Activated CD4-positive, alpha-beta T cell treated with anti-CD3 and anti-CD28 coated beads for 36 hours (primary cell): ENCODE data around the gene PALB2. TPM values are rescaled to one million over a fixed set of nuclear protein-coding genes. Genes with fewer than 3 reads are reported as not detected.

ENCODE experiments used
- ATAC-seq: fragments of 200-7000 bp; cut with Tn5 transposase; one replicate; pipeline ENCODE4 v1.10.0; 2021; ENCODE audit warnings: mild to moderate bottlenecking, moderate library complexity
- CTCF ChIA-PET: fragments of 350-600 bp; sonication (Branson Sonifier 250); formaldehyde crosslinking; loops from one replicate; lab custom pipeline; 2021; ENCODE audit warnings: antibody characterized with exemption; lab: Charles Lee
- POLR2A ChIA-PET: fragments of 350-600 bp; sonication (Branson Sonifier 250); formaldehyde crosslinking; loops from one replicate; lab custom pipeline; 2021; ENCODE audit warnings: antibody characterized with exemption, inconsistent platforms; lab: Charles Lee
- DNase-seq: peaks from one replicate; pipeline ENCODE4 v3.0.0-alpha.2; 2020
- H3K27ac Mint-ChIP-seq: one replicate; pipeline ENCODE4 v1.8.0; 2021; ENCODE audit warnings: mixed read lengths
- H3K27me3 Mint-ChIP-seq: one replicate; pipeline ENCODE4 v1.8.0; 2021; ENCODE audit warnings: mixed read lengths
- H3K36me3 Mint-ChIP-seq: one replicate; pipeline ENCODE4 v1.8.0; 2021; ENCODE audit warnings: low read depth, mixed read lengths
- H3K4me1 Mint-ChIP-seq: one replicate; pipeline ENCODE4 v1.8.0; 2021; ENCODE audit warnings: mixed read lengths
- H3K4me3 Mint-ChIP-seq: one replicate; pipeline ENCODE4 v1.8.0; 2021; ENCODE audit warnings: mild to moderate bottlenecking, moderate library complexity, mixed read lengths
- H3K9me3 Mint-ChIP-seq: one replicate; pipeline ENCODE4 v1.8.0; 2021; ENCODE audit warnings: low read depth, mixed read lengths
- intact Hi-C, 2 experiments: fragments of 100-400 bp; cut with DNase I in 1 of 2; cut with micrococcal nuclease in 1 of 2; formaldehyde crosslinking; loops; one replicate each; pipeline versions ENCODE4 v1.14.2 to v1.15.1; 2022 to 2024; cut with DNase I, micrococcal nuclease
- total RNA-seq, 2 experiments: library from RNA; stranded (reverse); gene quantifications; one replicate each; pipeline ENCODE4 v1.2.3, GENCODE V29; 2021

Gene PALB2
- total RNA-seq, result 10 to 100 TPM; 23.1 to 23.5 TPM

- Mint-ChIP-seq H3K27ac (peak within 1 kb of the TSS; percentile 96), H3K4me1 (peaks cover 34% of the 10 kb centered on the region), H3K36me3 (peaks cover 34% of the 10 kb centered on the region), H3K9me3 (no peaks in the 10 kb centered on the region), H3K27me3 (no peaks in the 10 kb centered on the region), H3K4me3 (peak within 1 kb of the TSS; percentile 100)
- intact Hi-C loops, result loop anchor here (1.0 to 2.0 kb wide), 9 partner anchors 30 to 898 kb away; partner anchors contain the start of genes EARS2 (in 2 of the 2), PLK1 (in 2 of the 2), UBFD1 (in 2 of the 2) and COG7 (in 1 of the 2)
- ChIA-PET CTCF (interaction anchor here (0.7 to 2.2 kb wide), 3 partner anchors 27 to 83 kb away, joined by 3 to 7 read pairs (median 3); no protein-coding TSS in a partner anchor), POLR2A (interaction anchor here (1.0 kb wide), 1 partner anchor 38 kb away, joined by 7 read pairs; the partner anchor contains the start of gene PLK1)
- peak; percentile 98 for ATAC-seq
- DNase-seq, result peak; percentile 93
Measured at GRCh38 chr16:23640931-23641765, at the start of gene PALB2, which contains the start of gene DCTN5. TSS of gene PALB2 (minus strand) at chr16:23641310. CDS start at chr16:23641157, 153 bp downstream. TSS of gene DCTN5 (plus strand) at chr16:23641466. CDS start at chr16:23641543, 77 bp downstream.

DNA sequence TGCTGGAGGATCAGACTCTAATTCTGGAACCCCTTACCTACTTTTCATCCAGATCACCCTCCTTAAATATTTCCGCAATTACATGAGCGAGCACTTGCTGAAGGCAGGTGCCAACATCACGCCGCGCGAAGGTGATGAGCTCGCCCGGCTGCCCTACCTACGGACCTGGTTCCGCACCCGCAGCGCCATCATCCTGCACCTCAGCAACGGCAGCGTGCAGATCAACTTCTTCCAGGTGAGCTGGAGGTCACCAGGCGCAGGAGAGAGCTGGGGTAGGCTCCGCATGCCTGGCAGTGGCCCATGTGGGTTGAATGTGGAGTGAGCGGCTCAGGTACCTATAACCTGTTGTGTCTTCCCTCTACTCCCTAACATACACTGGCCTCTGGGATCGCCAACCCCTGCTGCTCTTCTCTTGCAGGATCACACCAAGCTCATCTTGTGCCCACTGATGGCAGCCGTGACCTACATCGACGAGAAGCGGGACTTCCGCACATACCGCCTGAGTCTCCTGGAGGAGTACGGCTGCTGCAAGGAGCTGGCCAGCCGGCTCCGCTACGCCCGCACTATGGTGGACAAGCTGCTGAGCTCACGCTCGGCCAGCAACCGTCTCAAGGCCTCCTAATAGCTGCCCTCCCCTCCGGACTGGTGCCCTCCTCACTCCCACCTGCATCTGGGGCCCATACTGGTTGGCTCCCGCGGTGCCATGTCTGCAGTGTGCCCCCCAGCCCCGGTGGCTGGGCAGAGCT lies 48.5 kb upstream of the PALB2 start:
- Mint-ChIP-seq H3K4me1 (peaks cover 3% of the 10 kb centered on the region), H3K9me3 (no peaks in the 10 kb centered on the region), H3K27me3 (no peaks in the 10 kb centered on the region), H3K36me3 (peaks cover 40% of the 10 kb centered on the region), H3K27ac (no peak overlapping the region), H3K4me3 (no peak overlapping the region)
- DNase-seq, result no peak
- ChIA-PET POLR2A (interaction anchor here (1.4 kb wide), 1 partner anchor 10 kb away, joined by 4 read pairs; no protein-coding TSS in a partner anchor), CTCF (no interaction called here)
- intact Hi-C loops, result no loop called here
- ATAC-seq, result no peak

DNA sequence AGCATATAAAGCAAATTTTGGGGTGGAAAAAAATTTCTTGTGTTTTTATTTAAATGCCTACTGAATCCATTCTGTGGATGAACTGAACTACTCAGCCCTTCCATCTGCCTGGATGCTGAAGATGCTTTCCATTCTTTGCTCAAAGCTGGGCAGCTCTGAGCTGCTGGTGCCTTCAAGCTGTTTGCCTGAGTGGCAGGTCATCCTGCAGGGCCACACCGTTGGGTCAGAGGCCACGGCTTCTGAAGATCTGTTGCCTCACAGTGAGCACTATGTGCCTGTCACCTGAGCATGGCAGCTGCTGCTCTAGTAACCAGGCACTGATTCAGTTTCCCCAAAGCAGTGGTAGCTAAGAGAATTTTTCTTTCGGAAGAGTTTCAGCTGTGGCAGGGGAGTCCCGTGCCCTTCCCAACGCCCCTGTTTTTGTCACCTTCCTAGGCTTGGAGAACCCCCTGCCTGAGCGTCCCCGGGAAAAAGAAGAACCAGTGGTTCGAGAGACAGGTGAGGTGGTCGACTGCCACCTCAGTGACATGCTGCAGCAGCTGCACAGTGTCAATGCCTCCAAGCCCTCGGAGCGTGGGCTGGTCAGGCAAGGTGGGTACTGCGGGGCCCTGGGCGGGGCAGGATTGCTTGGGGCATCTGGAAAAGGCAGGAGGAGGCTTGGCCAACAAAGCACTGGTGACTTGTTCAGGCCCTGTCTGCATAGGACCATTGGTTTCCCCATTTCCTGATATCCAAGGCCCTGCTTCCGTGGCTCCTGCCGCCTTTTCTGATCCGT lies 46.1 kb upstream of the PALB2 start:
- Mint-ChIP-seq H3K4me1 (no peaks in the 10 kb centered on the region), H3K4me3 (no peak overlapping the region), H3K36me3 (peaks cover 56% of the 10 kb centered on the region), H3K27ac (no peak overlapping the region), H3K27me3 (no peaks in the 10 kb centered on the region), H3K9me3 (no peaks in the 10 kb centered on the region)
- DNase-seq, result no peak
- CTCF ChIA-PET, result no interaction called here
- POLR2A ChIA-PET, result no interaction called here
- ATAC-seq, result no peak
- intact Hi-C loops, result no loop called here

DNA sequence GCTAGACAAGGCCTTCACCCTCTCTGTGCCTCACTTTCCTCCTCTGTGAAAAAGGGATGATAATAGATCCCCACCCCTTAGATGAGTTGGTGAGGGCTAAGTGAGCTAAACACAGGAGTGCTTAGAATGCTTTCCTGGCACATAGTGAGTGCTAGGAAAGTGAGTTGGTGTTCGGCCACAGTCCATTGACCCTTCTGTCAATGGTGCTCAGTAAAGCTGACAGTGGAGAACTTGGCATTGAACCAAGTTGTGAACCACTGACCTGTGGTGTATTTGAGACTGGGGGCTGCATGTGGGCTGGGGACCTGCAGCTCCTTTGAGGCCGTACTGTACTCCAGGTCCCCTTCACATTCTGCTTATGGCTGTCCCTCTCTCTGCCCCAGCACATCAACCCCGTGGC lies 42.4 kb upstream of the PALB2 start:
- no peak for ATAC-seq
- no peaks in the 10 kb centered on the region for H3K27me3 Mint-ChIP-seq
- no peak overlapping the region for H3K27ac Mint-ChIP-seq
- H3K9me3 Mint-ChIP-seq, result no peaks in the 10 kb centered on the region
- peaks cover 11% of the 10 kb centered on the region for H3K4me1 Mint-ChIP-seq
- intact Hi-C loops, result no loop called here
- peaks cover 64% of the 10 kb centered on the region for H3K36me3 Mint-ChIP-seq
- CTCF ChIA-PET, result no interaction called here
- no peak overlapping the region for H3K4me3 Mint-ChIP-seq
- no peak for DNase-seq
- POLR2A ChIA-PET, result interaction anchor here (0.8 kb wide), 1 partner anchor 8 kb away, joined by 3 read pairs; no protein-coding TSS in a partner anchor

GRCh38 chr16:23682181-23682580 lies 41.1 kb upstream of the PALB2 start:
- Mint-ChIP-seq H3K4me1 (peaks cover 16% of the 10 kb centered on the region), H3K27me3 (no peaks in the 10 kb centered on the region), H3K9me3 (no peaks in the 10 kb centered on the region), H3K36me3 (peaks cover 52% of the 10 kb centered on the region), H3K4me3 (no peak overlapping the region), H3K27ac (no peak overlapping the region)
- ChIA-PET CTCF (no interaction called here), POLR2A (interaction anchor here (0.8 kb wide), 1 partner anchor 830 kb away, joined by 7 read pairs; no protein-coding TSS in a partner anchor)
- ATAC-seq, result no peak
- intact Hi-C loops, result no loop called here
- no peak for DNase-seq

- peaks cover 44% of the 10 kb centered on the region for H3K36me3 Mint-ChIP-seq
- CTCF ChIA-PET, result interaction anchor here (0.7 to 1.2 kb wide), 3 partner anchors 12 to 357 kb away, joined by 3 to 5 read pairs (median 3); no protein-coding TSS in a partner anchor
- peaks cover 16% of the 10 kb centered on the region for H3K4me1 Mint-ChIP-seq
- H3K27me3 Mint-ChIP-seq, result no peaks in the 10 kb centered on the region
- DNase-seq (no peak), ATAC-seq (no peak)
- peak overlapping the region; percentile 95 for H3K4me3 Mint-ChIP-seq
- POLR2A ChIA-PET, result interaction anchor here (0.5 to 1.3 kb wide), 2 partner anchors 10 to 119 kb away, joined by 3 to 4 read pairs; no protein-coding TSS in a partner anchor
- intact Hi-C loops, result loop anchor here (2.0 to 10.0 kb wide), 3 partner anchors 39 to 985 kb away; partner anchors contain the start of genes DCTN5 (in 1 of the 2) and PALB2 (in 1 of the 2)
- H3K27ac Mint-ChIP-seq, result peak overlapping the region; percentile 29
- no peaks in the 10 kb centered on the region for H3K9me3 Mint-ChIP-seq
Measured at GRCh38 chr16:23679986-23680336, 38.9 kb upstream of the PALB2 start.

DNA sequence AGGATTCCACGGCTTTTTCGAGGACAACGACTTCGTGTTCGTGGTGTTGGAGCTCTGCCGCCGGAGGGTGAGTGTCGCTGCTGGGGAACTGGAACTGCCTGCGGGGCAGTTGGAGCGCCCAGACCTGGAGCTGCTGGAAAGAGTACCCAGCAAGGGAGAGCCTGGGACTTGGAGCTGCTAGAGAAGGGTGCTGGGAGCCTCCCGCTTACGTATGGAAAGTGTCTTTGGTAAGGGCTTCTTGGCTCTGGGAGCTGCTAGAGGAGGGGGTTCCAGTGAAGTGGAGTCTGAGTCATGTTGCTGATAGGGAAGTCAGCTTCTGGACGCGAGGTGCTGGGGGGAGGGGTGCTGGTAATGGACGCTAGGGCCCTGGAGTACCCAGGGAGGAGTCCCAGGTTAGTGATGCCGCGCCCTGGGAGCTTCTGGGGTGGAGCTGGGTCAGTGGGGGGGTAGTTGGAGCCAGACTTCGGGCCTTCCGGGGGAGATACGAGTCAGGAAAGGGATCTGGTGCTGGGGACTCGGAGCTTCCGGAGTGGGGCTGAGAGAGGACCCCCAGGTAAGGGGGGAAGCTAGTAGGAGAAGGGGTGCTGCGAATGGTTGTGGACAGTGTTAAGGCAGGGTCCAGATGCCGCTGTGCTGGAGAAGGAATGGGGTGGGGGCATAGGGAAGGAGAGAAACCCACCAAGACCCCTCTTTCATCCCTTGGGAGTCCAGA lies 38.3 kb upstream of the PALB2 start:
- Mint-ChIP-seq H3K27ac (peak overlapping the region; percentile 60), H3K4me3 (peak overlapping the region; percentile 95), H3K36me3 (peaks cover 44% of the 10 kb centered on the region), H3K4me1 (peaks cover 16% of the 10 kb centered on the region), H3K27me3 (no peaks in the 10 kb centered on the region), H3K9me3 (no peaks in the 10 kb centered on the region)
- intact Hi-C loops, result loop anchor here (2.0 to 10.0 kb wide), 3 partner anchors 39 to 985 kb away; partner anchors contain the start of genes DCTN5 (in 1 of the 2) and PALB2 (in 1 of the 2)
- DNase-seq (peak; percentile 51), ATAC-seq (peak; percentile 28)
- ChIA-PET CTCF (interaction anchor here (0.7 to 1.2 kb wide), 5 partner anchors 11 to 357 kb away, joined by 3 to 5 read pairs (median 3); no protein-coding TSS in a partner anchor), POLR2A (interaction anchor here (0.5 to 1.8 kb wide), 4 partner anchors 11 to 120 kb away, joined by 3 to 7 read pairs (median 4); partner anchors contain the start of genes DCTN5 and PALB2)

GRCh38 chr16:23678430-23679273 lies 37.5 kb upstream of the PALB2 start, which contains the start of gene PLK1:
TSS of gene PLK1 (plus strand) at chr16:23678889. CDS start at chr16:23678933, 44 bp downstream.
- peaks cover 16% of the 10 kb centered on the region for H3K4me1 Mint-ChIP-seq

More at GRCh38 chr16:23678430-23679273, 37.5 kb upstream of the PALB2 start, which contains the start of gene PLK1:
- Mint-ChIP-seq H3K36me3 (peaks cover 43% of the 10 kb centered on the region), H3K4me3 (peak within 1 kb of the TSS; percentile 95), H3K27me3 (no peaks in the 10 kb centered on the region), H3K9me3 (no peaks in the 10 kb centered on the region), H3K27ac (peak within 1 kb of the TSS; percentile 60)
- intact Hi-C loops, result loop anchor here (1.0 to 10.0 kb wide), 9 partner anchors 8 to 986 kb away; partner anchors contain the start of genes DCTN5 (in 2 of the 2), PALB2 (in 2 of the 2), COG7 (in 1 of the 2) and EARS2 (in 1 of the 2)
- ChIA-PET CTCF (interaction anchor here (0.7 to 1.7 kb wide), 7 partner anchors 12 to 392 kb away, joined by 3 to 7 read pairs (median 4); partner anchors contain the start of genes DCTN5 and PALB2), POLR2A (interaction anchor here (0.6 to 1.8 kb wide), 4 partner anchors 13 to 169 kb away, joined by 3 to 7 read pairs (median 4); partner anchors contain the start of genes DCTN5 and PALB2)
- peak; percentile 93 for DNase-seq
- ATAC-seq, result peak; percentile 97
